Inferior parietal cortex (tissue), 1 donor: ENCODE data around the gene MINAR1.

Experiments
- DNase-seq: peaks from one replicate; pipeline ENCODE4 v3.0.0-alpha.2; 2016; ENCODE audit errors: extremely low spot score

The MINAR1 gene

DNA sequence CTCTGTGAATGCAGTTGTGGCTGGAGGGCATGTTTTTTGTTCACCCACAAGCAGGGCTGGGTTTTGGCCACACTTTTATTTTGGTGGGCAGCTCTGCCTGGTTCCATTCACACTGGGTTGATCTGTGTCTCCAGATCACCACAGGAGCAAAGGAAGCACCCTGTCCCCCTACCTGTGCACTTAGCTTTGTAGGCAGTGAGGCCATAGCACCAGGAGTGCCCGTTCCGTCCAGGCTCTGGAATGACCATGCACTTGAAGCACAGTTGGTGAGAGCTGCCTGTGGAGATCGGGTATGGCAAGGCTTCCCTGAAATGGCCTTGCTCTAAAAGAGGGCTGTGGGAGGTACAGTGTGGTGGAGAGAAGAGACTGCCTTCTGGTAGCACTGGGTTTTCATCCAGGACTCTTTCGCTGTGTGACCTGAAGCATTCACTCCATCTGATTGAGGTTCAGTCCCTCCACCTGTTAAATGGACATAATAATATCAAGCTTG is 31.7 kb downstream of the MINAR1 start:
- no peak for DNase-seq

DNA sequence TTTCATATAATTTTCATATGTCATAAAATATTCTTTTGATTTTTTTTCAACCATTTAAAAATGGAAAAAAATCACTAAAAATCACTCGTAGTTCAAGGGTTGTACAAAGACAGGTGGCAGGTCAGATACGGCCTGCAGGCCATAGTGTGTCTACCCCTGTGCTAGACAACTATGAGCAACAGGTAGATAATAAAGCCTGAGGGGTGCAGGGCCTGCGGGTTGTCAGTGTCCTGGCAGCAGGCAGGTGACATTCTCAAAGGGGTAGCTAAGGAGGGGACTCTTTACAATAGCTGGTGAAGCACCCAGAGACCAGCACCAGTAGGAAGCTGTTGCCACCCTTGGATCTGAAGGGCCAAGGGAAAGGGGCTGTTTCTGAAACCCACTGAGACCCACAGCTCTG is 34.4 kb downstream of the MINAR1 start:
- DNase-seq = no peak

DNA sequence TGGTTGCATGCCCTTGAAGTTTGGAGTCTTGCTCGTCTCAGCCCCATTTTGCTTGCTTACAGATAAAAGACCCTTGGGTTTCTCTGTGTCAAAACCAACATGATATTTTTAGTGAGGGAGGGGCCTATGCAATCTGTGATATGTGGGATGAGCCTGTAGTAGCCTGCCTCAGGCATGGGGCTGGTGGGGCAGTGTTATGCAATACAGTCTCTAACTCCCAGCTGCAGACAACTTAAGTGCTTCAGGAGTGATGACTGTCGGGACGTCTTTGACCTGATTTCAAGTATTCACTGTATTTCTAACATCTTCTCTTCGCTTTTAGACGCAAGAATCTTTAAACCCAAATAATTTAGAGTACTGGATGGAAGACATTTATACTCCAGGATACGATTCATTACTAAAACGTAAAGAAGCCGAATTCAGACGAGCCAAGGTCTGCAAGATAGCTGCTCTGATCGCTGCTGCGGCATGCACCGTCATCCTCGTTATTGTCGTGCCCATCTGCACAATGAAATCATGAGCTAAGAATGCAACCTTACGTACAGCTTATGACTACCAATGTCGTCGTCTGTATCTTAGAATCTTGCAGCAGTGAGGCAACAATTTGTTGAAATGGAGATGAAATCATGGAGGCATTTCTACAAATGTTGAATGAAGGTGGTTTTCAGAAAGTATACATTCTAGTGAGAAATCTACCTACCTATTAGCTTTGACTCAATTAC is 35.9 kb downstream of the MINAR1 start:
- DNase-seq = no peak

DNA sequence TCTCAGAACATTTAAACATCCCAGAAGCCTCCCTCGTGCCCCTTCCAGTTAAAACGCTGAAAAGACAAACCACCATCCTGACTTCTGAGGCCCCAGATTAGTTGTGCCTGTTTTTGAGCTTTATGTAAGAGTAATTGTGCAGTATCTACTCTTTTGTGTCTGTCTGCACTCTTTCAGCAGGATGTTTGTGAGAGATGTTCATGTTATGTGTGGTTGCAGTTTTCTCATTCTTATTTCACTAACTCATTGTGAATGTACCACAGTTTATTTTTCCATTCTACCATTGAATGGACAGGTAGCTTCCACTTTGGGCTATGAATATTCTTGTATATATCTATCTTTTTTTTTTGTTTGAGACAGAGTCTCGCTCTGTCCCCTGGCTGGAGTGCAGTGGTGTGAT is 40.3 kb downstream of the MINAR1 start:
- DNase-seq = no peak

DNA sequence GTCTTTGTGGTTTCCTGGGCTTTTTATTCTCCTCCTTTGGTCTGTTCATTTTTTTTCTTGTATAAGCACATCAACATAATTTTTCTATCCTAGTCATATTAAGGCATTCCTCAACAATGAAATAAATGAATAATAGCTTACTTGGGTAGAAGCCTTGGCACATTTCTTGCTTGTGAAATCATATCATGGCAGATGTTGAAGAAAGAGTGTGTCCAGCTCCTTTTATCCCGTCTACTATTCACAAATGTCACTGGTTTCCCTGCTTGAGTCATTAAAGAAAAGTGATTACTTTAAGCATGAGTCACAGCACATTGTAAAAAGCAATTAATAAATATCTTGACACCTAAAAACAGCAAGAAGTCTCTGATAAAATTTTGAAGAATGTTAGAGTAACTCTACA is 42.1 kb downstream of the MINAR1 start:
- no peak for DNase-seq

DNA sequence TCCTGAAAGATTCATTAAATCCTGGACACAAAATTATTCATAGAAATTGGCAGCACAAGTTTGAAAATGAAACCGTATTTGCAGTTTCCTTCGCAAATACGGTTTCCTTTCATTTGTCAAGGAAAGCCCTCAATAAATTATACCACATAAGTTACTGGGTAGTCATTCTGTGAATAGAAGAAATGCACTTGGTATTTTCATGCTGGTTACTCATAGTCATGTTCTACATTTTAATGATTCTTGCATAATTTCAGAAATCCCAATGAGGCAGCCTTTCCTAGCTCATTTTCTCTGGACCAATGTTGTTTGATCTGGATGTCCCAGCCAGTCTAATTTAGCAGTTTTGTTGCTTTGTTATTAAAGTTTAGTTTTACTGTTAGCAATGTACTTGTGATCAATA is 43.2 kb downstream of the MINAR1 start:
- DNase-seq = no peak

DNA sequence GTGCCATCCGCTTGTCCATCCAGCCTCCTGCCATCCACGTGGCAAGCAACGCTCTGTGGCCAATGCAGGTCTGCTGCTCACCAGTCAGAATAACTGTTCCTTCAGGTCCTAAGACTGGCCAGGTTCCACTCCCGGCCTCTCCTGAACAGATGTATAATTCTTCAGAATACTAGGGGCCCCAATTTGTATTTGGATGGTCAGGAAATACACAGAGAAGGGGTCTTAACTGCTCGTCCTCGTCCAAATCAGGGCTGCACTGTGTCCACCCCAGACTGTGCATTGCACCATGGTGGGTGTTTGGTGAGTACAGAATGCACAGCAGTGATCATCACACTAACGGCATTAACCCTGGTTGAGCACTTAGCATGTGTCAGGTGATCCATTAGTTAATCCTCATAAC is 46.0 kb downstream of the MINAR1 start:
- DNase-seq = no peak

DNA sequence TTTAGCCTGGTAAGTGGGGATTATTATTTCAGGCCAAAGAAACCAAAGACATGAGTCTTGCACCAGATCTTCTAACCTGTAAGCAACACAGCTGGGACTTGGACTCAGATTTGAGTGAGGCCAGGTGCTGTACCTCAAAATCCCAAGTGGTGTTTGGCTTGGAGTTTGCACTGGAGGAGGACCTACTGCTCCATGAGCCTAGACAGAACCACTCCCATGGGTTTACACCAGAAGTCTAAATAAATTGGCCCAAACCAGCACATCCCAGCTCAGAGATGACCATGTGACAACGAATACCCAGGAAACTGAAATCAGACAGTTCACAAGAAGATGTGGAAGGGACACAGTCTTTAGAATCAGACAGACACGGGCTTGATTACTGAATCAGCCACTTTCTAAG is 47.5 kb downstream of the MINAR1 start:
- DNase-seq = no peak

DNA sequence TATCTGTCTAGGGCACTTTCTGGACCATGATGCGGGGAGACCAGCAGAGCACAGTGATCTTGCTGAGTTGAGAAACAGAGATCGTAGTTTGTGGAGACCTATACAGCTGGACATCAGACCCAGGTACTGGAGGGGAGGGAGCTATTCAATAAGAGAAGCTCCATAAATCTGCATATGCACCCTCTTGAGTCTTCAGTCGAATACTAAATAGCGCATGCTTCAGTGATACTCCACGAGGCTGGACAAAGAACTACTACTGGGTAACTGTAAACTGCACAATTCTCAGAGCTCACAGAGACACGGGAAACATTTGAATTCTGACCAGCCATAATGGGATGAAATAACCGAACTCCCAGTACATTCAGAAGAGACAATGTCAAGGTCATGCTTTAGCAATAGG is 49.7 kb downstream of the MINAR1 start:
- DNase-seq = no peak
